Iris pigment epithelial cell (primary cell): Measurements from ENCODE around the gene ZNF660.

Experiments used
- DNase-seq: peaks from one replicate; pipeline ENCODE4 v3.0.0-alpha.2; 2011; ENCODE audit warnings: low read depth

The ZNF660 gene

GRCh38 chr3:44632193-44632592 is 47.4 kb downstream of the ZNF660 start:
- DNase-seq, result no peak

- DNase-seq, result no peak
Observed at GRCh38 chr3:44642337-44642736, 57.6 kb downstream of the ZNF660 start.

- DNase-seq, result no peak
Observed at GRCh38 chr3:44643024-44643423, 58.3 kb downstream of the ZNF660 start.

GRCh38 chr3:44647771-44648170 is 63.0 kb downstream of the ZNF660 start:
- DNase-seq, result no peak

GRCh38 chr3:44648564-44649229 is 63.9 kb downstream of the ZNF660 start, which contains the start of gene ZNF35:
Gene ZNF35 (plus strand): TSS chr3:44648732. CDS start chr3:44651068, 2,336 bp downstream.
- DNase-seq, result peak; percentile 92
